HCT116 (cell line): ENCODE results near the gene KHDRBS2. TPM values are rescaled to one million over a fixed set of nuclear protein-coding genes. Genes with fewer than 3 reads are reported as not detected.

Experiments
- ATAC-seq: fragments of 200-7000 bp; cut with Tn5 transposase; 2 replicates; pipeline ENCODE4 v1.9.1; 2020; ENCODE audit warnings: mild to moderate bottlenecking, moderate library complexity
- BruUV-seq: library from RNA; stranded (reverse); fragments of 400-500 nt; replicated peaks from 2 replicates; lab custom pipeline; 2021; lab: Mats Ljungman, UMichigan
- CTCF ChIA-PET: fragments of 300-600 bp; sonication (Branson Sonifier 250); formaldehyde crosslinking; loops from one replicate; lab custom pipeline; 2021; ENCODE audit warnings: antibody characterized with exemption; lab: Charles Lee
- POLR2A ChIA-PET: fragments of 300-600, 350-600 bp; sonication (Branson Sonifier 250); formaldehyde crosslinking; loops from one replicate; lab custom pipeline; 2021; ENCODE audit warnings: antibody characterized with exemption; lab: Charles Lee
- RAD21 ChIA-PET, 2 experiments: fragments of 300-600 bp; sonication (Branson Sonifier 250); formaldehyde crosslinking; loops; one replicate each; lab custom pipeline; 2023; ENCODE audit warnings: low total read pairs in 2 of 2; ENCODE audit not compliant: uncharacterized antibody in 2 of 2, unreplicated experiment in 2 of 2, low non-redundant PET in 1 of 2; lab: Charles Lee
- DNase-seq: peaks from one replicate; pipeline ENCODE4 v3.0.0-alpha.2; 2010; ENCODE audit warnings: low read depth, low spot score
- H2AFZ ChIP-seq: fragments of 200-600 bp; shearing (Covaris generic), sonication (generic); 2 replicates; pipeline ENCODE4 v1.6.1; 2017; ENCODE audit warnings: low read depth, mixed run types, mixed read lengths, antibody characterized with exemption, low read length; ENCODE audit not compliant: poor library complexity, severe bottlenecking
- H3K27ac ChIP-seq: 2 replicates; pipeline ENCODE4 v1.5.1; 2012; ENCODE audit warnings: low read depth, low read length
- H3K27me3 ChIP-seq: fragments of 200-600 bp; sonication (generic); 2 replicates; pipeline ENCODE4 v1.6.1; 2016; ENCODE audit warnings: mixed run types, low read length, mixed read lengths; ENCODE audit not compliant: insufficient read depth
- H3K36me3 ChIP-seq, 2 experiments: fragments of 200-500 bp in 1 of 2; fragments of 200-600 bp in 1 of 2; sonication (Bioruptor generic) in 1 of 2; sonication (generic) in 1 of 2; 2 replicates each; pipeline versions ENCODE4 v1.5.1 to v1.6.1; 2014 to 2016; ENCODE audit warnings: low read length in 2 of 2, inconsistent platforms in 1 of 2, mixed read lengths in 1 of 2, mixed run types in 1 of 2; ENCODE audit not compliant: insufficient read depth in 2 of 2, control insufficient read depth in 1 of 2
- H3K4me1 ChIP-seq, 2 experiments: fragments of 200-600 bp in 1 of 2; sonication (generic) in 1 of 2; 2 replicates each; pipeline versions ENCODE4 v1.5.1 to v1.6.1; 2012 to 2017; ENCODE audit warnings: low read length in 2 of 2, inconsistent platforms in 1 of 2, mild to moderate bottlenecking in 1 of 2, mixed read lengths in 1 of 2, mixed run types in 1 of 2, moderate library complexity in 1 of 2; ENCODE audit not compliant: insufficient read depth in 2 of 2, control insufficient read depth in 1 of 2
- H3K4me2 ChIP-seq: fragments of 200-600 bp; sonication (generic); 2 replicates; pipeline ENCODE4 v1.6.1; 2017; ENCODE audit warnings: mixed run types, low read length, mixed read lengths
- H3K4me3 ChIP-seq, 2 experiments: fragments of 200-600 bp in 1 of 2; sonication (generic) in 1 of 2; replicated peaks in 1 of 2; 2 replicates each; pipeline ENCODE4 v1.5.1; 2011 to 2016; ENCODE audit warnings: low read length in 2 of 2, control low read depth in 1 of 2, low read depth in 1 of 2, mild to moderate bottlenecking in 1 of 2, mixed read lengths in 1 of 2, mixed run types in 1 of 2
- H3K79me2 ChIP-seq: fragments of 200-600 bp; sonication (generic); 2 replicates; pipeline ENCODE4 v1.6.1; 2017; ENCODE audit warnings: mild to moderate bottlenecking, mixed run types, low read length, moderate library complexity, mixed read lengths; ENCODE audit not compliant: insufficient read depth
- H3K9ac ChIP-seq: fragments of 200-600 bp; sonication (generic); 2 replicates; pipeline ENCODE4 v1.6.1; 2016; ENCODE audit warnings: low read length, mixed read lengths
- H3K9me2 ChIP-seq: fragments of 200-600 bp; sonication (generic), shearing (Covaris generic); 2 replicates; pipeline ENCODE4 v1.6.1; 2017; ENCODE audit warnings: mixed run types, mild to moderate bottlenecking, moderate library complexity; ENCODE audit not compliant: insufficient read depth
- H3K9me3 ChIP-seq, 2 experiments: fragments of 200-500 bp in 1 of 2; fragments of 200-600 bp in 1 of 2; sonication (Bioruptor generic) in 1 of 2; sonication (generic) in 1 of 2; 2 replicates each; pipeline ENCODE4 v1.6.1; 2014 to 2017; ENCODE audit warnings: low read length in 2 of 2, mixed read lengths in 2 of 2, inconsistent platforms in 1 of 2, low read depth in 1 of 2, mild to moderate bottlenecking in 1 of 2, mixed run types in 1 of 2, moderate library complexity in 1 of 2; ENCODE audit not compliant: control insufficient read depth in 1 of 2, insufficient read depth in 1 of 2
- H4K20me1 ChIP-seq: fragments of 200-600 bp; sonication (generic), shearing (Covaris generic); 2 replicates; pipeline ENCODE4 v1.6.1; 2017; ENCODE audit warnings: mixed run types, mild to moderate bottlenecking, moderate library complexity; ENCODE audit not compliant: insufficient read depth
- CEBPB ChIP-seq: IDR thresholded peaks from 2 replicates; pipeline ENCODE4 v1.6.1; 2012; ENCODE audit warnings: low read depth
- RAD21 ChIP-seq: IDR thresholded peaks from 2 replicates; pipeline ENCODE4 v1.6.1; 2012; ENCODE audit warnings: low read depth, mild to moderate bottlenecking
- SRF ChIP-seq: IDR thresholded peaks from 2 replicates; pipeline ENCODE4 v1.6.1; 2012; ENCODE audit warnings: low read depth
- YY1 ChIP-seq: IDR thresholded peaks from 2 replicates; pipeline ENCODE4 v1.6.1; 2011; ENCODE audit warnings: low read length, low read depth, moderate library complexity, mild to moderate bottlenecking; ENCODE audit not compliant: insufficient replicate concordance; ENCODE audit errors: extremely low read depth
- ZNF274 ChIP-seq: fragments of 200-500 bp; sonication (Bioruptor generic); IDR thresholded peaks from 2 replicates; pipeline ENCODE4 v1.6.1; 2014; ENCODE audit warnings: mild to moderate bottlenecking, low read depth, low read length, inconsistent platforms
- intact Hi-C: fragments of 100-400 bp; cut with micrococcal nuclease; formaldehyde crosslinking; loops from 2 replicates; pipeline ENCODE4 v1.10.0; 2022
- total RNA-seq: library from RNA; stranded (reverse); gene quantifications from one replicate; pipeline ENCODE4 v1.2.1, GENCODE V29; 2021; ENCODE audit not compliant: unreplicated experiment
- TF ChIP-seq, protein P1 (sequence below), 3 experiments: fragments of 200-600 bp in 1 of 3; sonication (generic) in 1 of 3; IDR thresholded peaks in 2 of 3; conservative IDR thresholded peaks in 1 of 3; 2 replicates each; pipeline ENCODE4 v1.5.1; 2012 to 2017; ENCODE audit warnings: low read depth in 2 of 3, low read length in 2 of 3, antibody characterized with exemption in 1 of 3, borderline replicate concordance in 1 of 3, control low read depth in 1 of 3, mild to moderate bottlenecking in 1 of 3, mixed read lengths in 1 of 3, mixed run types in 1 of 3, moderate library complexity in 1 of 3; ENCODE audit not compliant: insufficient read depth in 1 of 3

KHDRBS2 gene
- total RNA-seq, 1 experiment from 2014 or later = not detected

DNA sequence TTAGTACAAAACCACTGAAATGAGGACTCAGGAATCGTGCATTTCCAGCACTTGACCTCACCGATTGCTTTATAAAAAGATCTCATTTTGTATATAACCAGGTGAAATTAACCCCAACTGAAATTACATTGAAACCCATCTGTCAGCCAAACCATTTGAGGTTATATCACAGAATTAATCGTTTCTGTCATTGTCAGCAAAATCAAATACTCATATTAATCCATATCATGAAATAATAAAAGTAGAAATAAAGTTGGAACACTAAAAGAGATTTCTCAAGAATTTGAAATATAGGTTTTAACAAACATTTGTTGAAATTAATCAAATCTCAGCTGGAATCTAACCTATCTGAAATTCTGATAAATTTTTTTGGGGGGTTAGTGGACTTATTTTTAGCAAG lies 23.7 kb downstream of the KHDRBS2 start:
- ChIA-PET POLR2A (no interaction called here), CTCF (no interaction called here), RAD21 (no interaction called here)
- H3K4me2 ChIP-seq = no peak overlapping the region
- H3K4me3 ChIP-seq = no peak overlapping the region
- no peaks in the 10 kb centered on the region for H3K36me3 ChIP-seq
- no peak overlapping the region for H3K27ac ChIP-seq
- no TSS peak for BruUV-seq
- ATAC-seq (no peak), DNase-seq (no peak)
- H3K9me2 ChIP-seq = no peaks in the 10 kb centered on the region
- no peaks in the 10 kb centered on the region for H3K27me3 ChIP-seq
- intact Hi-C loops = no loop called here
- no peaks in the 10 kb centered on the region for H3K4me1 ChIP-seq
- H3K9ac ChIP-seq = no peak overlapping the region
- H3K9me3 ChIP-seq = peaks cover 7 to 14% of the 10 kb centered on the region in 2 experiments; a peak in 3 of 4 replicates
- no peaks in the 10 kb centered on the region for H3K79me2 ChIP-seq
- no peaks in the 10 kb centered on the region for H4K20me1 ChIP-seq
- TF ChIP-seq, protein P1, sequence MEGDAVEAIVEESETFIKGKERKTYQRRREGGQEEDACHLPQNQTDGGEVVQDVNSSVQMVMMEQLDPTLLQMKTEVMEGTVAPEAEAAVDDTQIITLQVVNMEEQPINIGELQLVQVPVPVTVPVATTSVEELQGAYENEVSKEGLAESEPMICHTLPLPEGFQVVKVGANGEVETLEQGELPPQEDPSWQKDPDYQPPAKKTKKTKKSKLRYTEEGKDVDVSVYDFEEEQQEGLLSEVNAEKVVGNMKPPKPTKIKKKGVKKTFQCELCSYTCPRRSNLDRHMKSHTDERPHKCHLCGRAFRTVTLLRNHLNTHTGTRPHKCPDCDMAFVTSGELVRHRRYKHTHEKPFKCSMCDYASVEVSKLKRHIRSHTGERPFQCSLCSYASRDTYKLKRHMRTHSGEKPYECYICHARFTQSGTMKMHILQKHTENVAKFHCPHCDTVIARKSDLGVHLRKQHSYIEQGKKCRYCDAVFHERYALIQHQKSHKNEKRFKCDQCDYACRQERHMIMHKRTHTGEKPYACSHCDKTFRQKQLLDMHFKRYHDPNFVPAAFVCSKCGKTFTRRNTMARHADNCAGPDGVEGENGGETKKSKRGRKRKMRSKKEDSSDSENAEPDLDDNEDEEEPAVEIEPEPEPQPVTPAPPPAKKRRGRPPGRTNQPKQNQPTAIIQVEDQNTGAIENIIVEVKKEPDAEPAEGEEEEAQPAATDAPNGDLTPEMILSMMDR (IDR thresholded peaks at IDR 0.05 in 2 of 3, conservative IDR thresholded peaks at IDR 0.05 in 1 of 3; ENCODE audit: borderline replicate concordance in 1 of 3, insufficient read depth in 1 of 3, low read depth in 2 of 3, low read length in 2 of 3) = no peak
- TF ChIP-seq SRF (no peak), ZNF274 (no peak)
- H2AFZ ChIP-seq = no peak overlapping the region

GRCh38 chr6:62246087-62246486 lies 39.9 kb downstream of the KHDRBS2 start:
- Histone ChIP-seq H3K36me3 (no peaks in the 10 kb centered on the region), H3K79me2 (no peaks in the 10 kb centered on the region), H3K27me3 (no peaks in the 10 kb centered on the region), H3K9me2 (no peaks in the 10 kb centered on the region), H3K4me1 (no peaks in the 10 kb centered on the region), H2AFZ (no peak overlapping the region), H3K4me2 (no peak overlapping the region), H4K20me1 (no peaks in the 10 kb centered on the region), H3K27ac (no peak overlapping the region), H3K9ac (no peak overlapping the region), H3K4me3 (no peak overlapping the region), H3K9me3 (0 out of 4 replicates have a peak, but pooled peaks cover 0 to 7% of the 10 kb centered on the region in 2 experiments)
- ChIA-PET RAD21 (no interaction called here), POLR2A (no interaction called here), CTCF (no interaction called here)
- ATAC-seq (no peak), DNase-seq (no peak)
- no TSS peak for BruUV-seq
- intact Hi-C loops = no loop called here
- no peak for TF ChIP-seq YY1
- no peak for TF ChIP-seq RAD21
- no peak for TF ChIP-seq CEBPB
